HG03108 (cell line): ENCODE data around the gene COPA.
"Not testable (repeated sequence)": the region's sequence is repeated elsewhere in the genome, so short reads cannot be mapped to it uniquely, and the experiment has no call there.

Experiments
- ATAC-seq: cut with Tn5 transposase; IDR thresholded peaks from one replicate; pipeline ENCODE4 v1.9.1; 2021; ENCODE audit warnings: moderate library complexity; ENCODE audit not compliant: unreplicated experiment

COPA gene

GRCh38 chr1:160342953-160343869, at the start of gene COPA, which contains the start of gene NCSTN:
COPA (minus strand) TSS chr1:160343250; CDS start chr1:160343170, 80 bp downstream.
NCSTN (plus strand) TSS chr1:160343383; CDS start chr1:160343397, 14 bp downstream.
- peak; percentile 87 for ATAC-seq

DNA sequence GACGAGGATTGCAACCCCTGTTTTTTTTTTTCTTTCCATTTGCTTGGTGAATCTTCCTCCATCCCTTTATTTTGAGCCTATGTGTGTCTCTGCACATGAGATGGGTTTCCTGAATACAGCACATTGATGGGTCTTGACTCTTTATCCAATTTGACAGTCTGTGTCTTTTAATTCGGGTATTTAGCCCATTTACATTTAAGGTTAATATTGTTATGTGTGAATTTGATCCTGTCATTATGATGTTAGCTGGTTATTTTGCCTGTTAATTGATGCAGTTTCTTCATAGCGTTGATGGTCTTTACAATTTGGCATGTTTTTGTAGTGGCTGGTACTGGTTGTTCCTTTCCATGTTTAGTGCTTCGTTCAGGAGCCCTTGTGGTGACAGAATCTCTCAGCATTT, 45.4 kb upstream of the COPA start:
- ATAC-seq = not testable (repeated sequence)

DNA sequence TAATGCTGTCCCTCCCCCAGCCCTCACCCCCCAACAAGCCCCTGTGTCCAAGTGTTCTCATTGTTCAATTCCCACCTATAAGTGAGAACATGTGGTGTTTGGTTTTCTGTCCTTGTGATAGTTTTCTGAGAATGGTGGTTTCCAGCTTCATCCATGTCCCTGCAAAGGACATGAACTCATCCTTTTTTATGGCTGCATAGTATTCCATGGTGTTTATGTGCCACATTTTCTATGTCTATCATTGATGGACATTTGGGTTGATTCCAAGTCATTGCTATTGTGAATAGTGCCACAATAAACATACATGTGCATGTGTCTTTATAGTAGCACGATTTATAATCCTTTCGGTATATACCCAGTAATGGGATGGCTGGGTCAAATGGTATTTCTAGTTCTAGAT, 41.8 kb upstream of the COPA start:
- ATAC-seq = not testable (repeated sequence)

DNA sequence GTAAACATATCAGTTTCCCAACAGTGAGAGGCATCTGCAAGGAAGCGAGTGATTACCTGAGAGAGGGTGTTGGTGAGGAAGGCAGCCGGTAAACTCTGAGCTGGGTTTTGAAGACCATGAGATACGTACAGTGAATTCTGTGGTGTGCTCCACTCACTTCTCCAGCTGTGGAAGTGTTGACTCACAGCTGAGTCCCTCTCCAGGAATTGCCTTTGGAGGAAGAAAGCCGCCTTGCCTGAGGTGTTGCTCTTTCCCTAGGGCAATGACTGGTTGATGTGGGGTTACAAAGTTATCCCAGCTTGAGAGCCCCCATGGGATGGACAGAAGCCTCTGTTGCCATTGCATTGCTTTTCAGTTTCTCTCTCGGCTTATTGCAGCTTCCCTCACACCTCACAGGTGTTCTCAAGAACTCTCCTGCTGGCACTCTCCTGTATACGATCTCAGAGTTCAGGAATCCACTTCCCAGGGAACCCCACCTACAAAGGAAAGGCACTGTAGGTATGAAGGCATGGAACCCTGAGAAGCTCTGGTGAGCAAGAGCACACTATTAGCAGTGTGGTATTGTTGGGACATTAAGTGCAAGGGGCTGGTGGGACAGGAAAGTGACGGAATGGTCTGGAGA, 34.6 kb upstream of the COPA start:
- ATAC-seq = no peak

GRCh38 chr1:160376525-160377131, 33.6 kb upstream of the COPA start:
- ATAC-seq = no peak

DNA sequence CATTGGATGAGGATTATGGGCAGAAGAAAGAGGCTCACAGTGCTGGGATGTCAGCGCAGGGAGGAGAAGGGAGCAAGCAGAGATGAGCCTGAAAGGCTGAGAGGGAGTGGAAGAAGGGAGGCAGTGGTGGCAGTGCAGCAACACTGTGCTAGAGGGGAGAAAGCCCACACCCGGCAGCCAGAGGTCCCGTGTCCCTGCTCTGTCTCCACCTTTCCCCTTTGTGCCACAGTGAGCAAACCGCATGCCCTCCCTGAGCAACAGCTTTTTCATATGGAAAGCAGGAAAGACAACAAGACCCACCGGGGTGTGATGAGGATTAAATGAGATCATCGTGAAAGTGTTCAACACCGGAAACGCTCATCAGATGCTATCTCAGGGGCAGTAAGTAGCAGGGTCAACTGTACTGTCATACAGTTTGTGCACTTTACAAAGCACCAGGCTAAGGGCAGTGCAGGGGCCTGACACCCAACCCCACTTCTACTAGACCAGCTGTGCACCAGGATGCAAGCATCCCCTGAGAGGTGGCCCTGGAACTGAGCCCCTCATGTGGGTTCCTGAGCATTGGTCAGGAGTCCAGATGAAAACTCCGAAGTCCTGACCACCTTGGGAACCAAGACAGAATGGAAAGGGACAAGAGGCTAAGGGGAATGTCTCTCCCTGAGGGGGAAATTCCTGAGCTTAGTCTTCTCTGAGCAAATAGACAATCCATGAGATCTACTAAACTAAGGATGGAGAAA, 32.9 kb upstream of the COPA start:
- ATAC-seq = no peak

- no peak for ATAC-seq
These were observed 31.5 kb upstream of the COPA start for GRCh38 chr1:160374306-160375110.

GRCh38 chr1:160373696-160374095, 30.6 kb upstream of the COPA start:
- no peak for ATAC-seq

DNA sequence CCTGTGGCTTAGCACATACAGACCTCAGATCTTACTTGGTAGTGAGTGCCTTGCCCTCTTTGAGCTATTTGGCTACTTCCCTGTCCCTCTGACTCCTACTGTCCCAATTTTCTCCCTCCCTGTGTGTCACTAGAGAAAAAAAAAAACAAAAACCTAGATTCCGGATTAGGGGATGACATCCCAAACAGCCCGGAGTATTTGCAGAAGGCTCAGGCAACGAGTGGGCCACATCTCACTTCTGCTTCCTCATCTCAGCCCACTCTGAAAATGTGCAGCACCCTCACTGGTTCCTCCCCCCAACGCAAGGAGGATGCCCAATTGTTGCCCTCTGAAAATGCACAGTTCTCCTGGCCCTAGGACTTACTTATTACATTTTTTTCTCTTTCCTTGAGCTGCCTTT, 28.7 kb upstream of the COPA start:
- ATAC-seq = no peak

DNA sequence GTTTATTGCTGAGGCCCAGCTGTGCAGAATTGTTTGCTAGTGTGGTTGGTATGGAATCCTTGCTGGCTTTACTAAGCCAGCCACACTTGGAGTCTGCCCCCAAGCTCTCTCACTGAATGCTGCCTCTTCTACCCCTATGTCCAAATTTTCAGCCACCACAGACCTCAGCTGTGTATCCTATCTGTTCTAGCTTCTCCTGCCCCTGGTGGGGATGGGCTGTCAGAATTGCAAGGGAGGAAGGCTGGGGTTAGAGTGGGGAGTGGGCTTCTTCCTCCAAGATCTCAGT, 28.2 kb upstream of the COPA start:
- no peak for ATAC-seq

- no peak for ATAC-seq
These were observed 27.7 kb upstream of the COPA start for GRCh38 chr1:160370561-160371345.

DNA sequence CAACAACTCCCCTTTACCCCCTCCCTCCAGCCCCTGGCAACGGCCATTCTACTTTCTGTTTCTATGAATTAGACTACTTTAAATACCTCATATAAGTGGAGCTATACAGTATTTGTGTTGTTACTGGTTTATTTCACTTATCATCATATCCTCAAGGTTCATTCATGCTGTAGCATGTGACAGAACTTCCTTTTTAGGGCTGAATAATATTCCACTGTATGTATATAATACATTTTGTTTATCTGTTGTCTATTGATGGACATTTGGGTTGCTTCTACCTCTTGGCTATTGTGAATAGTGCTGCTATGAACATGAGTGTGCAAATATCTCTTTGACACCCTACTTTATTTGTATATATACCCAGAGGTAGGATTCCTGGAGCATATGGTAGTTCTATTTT, 26.0 kb upstream of the COPA start:
- no peak for ATAC-seq

- ATAC-seq = no peak
These were observed 25.2 kb upstream of the COPA start for GRCh38 chr1:160367934-160368923.

- no peak for ATAC-seq
These were observed 24.5 kb upstream of the COPA start for GRCh38 chr1:160367516-160367900.

DNA sequence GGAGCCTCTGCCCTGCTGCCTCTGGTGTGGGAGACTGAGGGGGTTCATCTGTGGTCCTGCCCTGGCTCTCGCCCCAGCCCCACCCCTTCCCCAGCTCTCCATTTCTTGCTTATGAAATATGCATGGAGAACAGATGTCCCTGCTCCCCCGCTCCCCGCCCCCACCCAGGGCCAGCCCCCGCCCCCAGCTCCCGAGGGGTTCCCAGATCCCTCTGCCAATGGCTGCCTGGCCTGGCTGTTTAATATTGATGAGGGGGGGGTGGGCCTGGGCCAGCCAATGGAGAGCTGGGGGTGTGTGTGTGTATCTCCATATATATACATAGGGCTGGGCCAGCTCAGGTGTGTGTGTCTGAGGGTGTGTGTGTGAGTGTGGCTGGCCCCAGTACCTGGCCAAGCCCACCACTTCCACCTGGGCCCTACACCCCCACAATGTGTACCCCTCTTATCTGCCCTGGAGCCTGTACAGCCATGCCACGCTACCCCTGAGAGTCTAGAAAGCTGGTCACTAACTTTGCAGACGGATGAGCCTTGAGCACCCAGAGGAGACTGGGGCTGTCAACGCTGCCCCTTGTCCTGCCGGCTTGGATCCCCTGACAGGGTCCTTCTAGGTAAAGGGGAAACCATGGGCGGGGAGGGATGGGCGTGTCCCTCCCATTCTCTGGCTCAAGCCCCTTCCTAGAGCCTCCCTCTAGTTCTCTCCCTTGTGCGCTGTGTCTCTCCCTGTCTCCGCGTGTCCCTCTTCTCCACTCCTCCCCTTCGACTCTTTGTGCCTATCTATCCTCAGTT, 23.9 kb upstream of the COPA start, which contains the start of gene NHLH1:
TSS of gene NHLH1 (plus strand) at position 341 of the 785 bp plus-strand sequence. CDS start 3,661 bp downstream, outside the sequence.
- no peak for ATAC-seq

DNA sequence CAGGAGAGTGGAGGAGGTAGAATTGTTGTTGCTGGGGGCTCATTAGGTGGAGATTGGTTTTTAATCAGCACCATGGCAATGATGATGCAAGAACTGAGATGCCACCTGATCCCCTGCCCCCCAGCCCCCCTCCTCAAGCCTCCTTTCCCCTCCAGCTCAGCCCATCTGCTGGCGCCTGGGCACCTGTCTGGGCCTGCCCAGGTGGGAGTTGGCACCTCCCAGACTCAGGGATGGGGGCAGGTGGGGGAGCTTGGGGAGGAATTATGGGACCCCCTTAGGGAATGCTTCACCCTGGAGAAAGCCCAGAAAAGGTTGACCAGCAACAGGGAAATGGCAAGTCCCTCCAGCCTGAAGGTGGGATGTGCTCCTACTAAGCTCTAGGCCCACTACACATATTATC, 22.3 kb upstream of the COPA start:
- no peak for ATAC-seq

GRCh38 chr1:160363951-160364735, 21.1 kb upstream of the COPA start:
- no peak for ATAC-seq
